ENCODE data around the gene SNX4. TPM values are rescaled to one million over a fixed set of nuclear protein-coding genes. Genes with fewer than 3 reads are reported as not detected.

SNX4 gene
- total RNA-seq, 6 experiments from 2014 or later, result 27.4 to 38.4 (median 33.2) TPM

DNA sequence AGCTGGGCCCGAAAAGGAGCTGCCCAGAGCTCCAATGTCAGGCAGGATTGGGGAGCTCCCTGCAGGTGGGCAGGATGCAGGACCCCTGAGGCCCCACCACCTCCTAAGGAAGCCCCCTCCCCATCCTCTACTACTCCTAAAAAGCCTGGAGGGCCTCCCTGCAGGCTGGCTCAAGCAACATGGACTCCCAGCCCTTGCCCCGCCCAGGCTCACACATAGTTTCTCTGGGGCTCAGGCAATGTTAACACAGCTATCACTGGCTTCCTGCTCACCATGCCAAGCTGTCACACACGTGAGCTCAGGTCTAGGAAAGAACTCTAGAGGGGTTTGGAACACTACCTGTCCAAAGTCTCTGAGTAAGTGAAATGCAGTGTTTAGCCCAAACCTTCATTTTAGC lies 79.4 kb downstream of the SNX4 start:
- Histone ChIP-seq H3K27me3 (no peaks in the 10 kb centered on the region), H3K36me3 (no peaks in the 10 kb centered on the region), H3K4me1 (peaks cover 0 to 39% (median 17%) of the 10 kb centered on the region in 4 donors), H3K9me3 (no peaks in the 10 kb centered on the region), H3K4me3 (no peak overlapping the region), H3K27ac (peak overlapping the region in 2 of 3 donors; percentile 31 to 51)
- intact Hi-C loops (cut with DNase I), result no loop called here
- DNase-seq, result peak; percentile 77 to 82 (median 80)
- WGBS (ENCODE audit: insufficient coverage, low coverage, low lambda C conversion rate, missing lambda C conversion rate), result 0% methylated on average over 1 of the region's 3 CpGs
- TF ChIP-seq, protein P1, sequence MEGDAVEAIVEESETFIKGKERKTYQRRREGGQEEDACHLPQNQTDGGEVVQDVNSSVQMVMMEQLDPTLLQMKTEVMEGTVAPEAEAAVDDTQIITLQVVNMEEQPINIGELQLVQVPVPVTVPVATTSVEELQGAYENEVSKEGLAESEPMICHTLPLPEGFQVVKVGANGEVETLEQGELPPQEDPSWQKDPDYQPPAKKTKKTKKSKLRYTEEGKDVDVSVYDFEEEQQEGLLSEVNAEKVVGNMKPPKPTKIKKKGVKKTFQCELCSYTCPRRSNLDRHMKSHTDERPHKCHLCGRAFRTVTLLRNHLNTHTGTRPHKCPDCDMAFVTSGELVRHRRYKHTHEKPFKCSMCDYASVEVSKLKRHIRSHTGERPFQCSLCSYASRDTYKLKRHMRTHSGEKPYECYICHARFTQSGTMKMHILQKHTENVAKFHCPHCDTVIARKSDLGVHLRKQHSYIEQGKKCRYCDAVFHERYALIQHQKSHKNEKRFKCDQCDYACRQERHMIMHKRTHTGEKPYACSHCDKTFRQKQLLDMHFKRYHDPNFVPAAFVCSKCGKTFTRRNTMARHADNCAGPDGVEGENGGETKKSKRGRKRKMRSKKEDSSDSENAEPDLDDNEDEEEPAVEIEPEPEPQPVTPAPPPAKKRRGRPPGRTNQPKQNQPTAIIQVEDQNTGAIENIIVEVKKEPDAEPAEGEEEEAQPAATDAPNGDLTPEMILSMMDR (IDR thresholded peaks at IDR 0.05), result no peak
- TF ChIP-seq POLR2A (IDR thresholded peaks at IDR 0.05), result no peak
- peak; percentile 68 to 85 (median 81) for ATAC-seq

DNA sequence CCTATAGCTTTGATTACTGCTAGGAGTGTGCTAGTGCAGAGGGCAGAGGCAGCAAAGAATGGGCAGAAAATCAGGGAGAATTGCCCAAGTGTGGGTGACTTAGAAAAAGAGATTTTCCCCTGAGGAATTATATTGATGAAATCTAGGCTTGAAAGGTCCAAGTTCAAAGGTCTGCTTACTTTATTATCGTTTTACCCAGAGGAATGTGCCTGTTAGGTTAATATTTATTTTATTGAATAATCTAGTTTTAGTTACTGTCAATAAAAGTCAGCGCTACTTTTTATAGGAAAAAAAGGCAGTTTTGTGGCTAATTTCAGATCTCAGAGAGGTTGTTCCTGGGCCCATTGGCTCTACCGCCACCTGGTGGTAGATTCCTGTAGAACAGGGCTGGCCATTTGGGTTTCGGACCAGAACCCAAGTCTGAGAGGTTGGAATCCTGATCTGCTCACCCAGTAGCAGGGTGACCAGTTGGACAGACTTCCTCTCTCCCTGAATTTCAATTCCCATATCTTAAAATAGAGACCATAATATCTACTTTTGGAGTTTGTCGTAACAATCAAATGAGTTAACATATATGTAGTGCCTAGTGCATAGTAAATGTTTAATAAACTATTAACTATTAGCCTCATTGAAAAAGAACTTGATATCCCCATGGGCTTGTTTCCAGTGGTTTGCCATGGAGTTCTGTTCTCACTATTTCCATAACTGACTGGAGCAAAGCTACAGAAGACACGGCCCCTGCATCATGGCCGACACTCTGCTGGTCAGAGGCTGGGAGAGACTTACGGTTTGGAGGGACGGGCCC lies 82.2 kb downstream of the SNX4 start:
- Histone ChIP-seq H3K4me1 (peaks cover 0 to 39% (median 17%) of the 10 kb centered on the region in 4 donors), H3K9me3 (no peaks in the 10 kb centered on the region), H3K27me3 (no peaks in the 10 kb centered on the region), H3K36me3 (no peaks in the 10 kb centered on the region), H3K4me3 (no peak overlapping the region), H3K27ac (peak overlapping the region; percentile 3 to 70 (median 56))
- ATAC-seq (peak; percentile 82 to 88 (median 84)), DNase-seq (peak; percentile 53 to 84 (median 71))
- intact Hi-C loops (cut with DNase I), result loop anchor here in 1 of 2 donors (10.0 kb wide), 1 partner anchor 423 kb away; no protein-coding TSS in a partner anchor
- 20% methylated on average over 9 of the region's 9 CpGs for WGBS (ENCODE audit: insufficient coverage, low coverage, low lambda C conversion rate, missing lambda C conversion rate)
- no peak for TF ChIP-seq POLR2A (IDR thresholded peaks at IDR 0.05)
- TF ChIP-seq, protein P1 (IDR thresholded peaks at IDR 0.05), result peak; percentile 94 to 100 (median 99)

DNA sequence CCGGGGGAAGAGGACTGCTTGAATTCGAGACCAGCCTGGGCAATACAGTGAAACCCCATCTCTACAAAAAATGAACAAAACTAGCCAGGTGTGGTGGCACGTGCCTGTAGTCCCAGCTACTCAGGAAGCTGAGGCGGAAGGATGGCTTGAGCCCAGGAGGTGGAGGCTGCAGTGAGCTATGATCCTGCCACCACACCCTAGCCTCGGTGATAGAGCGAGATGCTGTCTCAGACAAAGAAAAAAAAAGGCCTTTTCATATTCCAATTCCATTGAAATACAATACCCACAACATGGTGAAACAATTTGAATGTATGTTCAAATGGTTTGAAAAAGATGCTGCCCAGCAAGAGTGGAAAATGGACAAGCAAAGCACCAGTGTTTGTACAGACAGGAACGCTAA lies 83.1 kb downstream of the SNX4 start:
- no peak for DNase-seq
- TF ChIP-seq POLR2A (IDR thresholded peaks at IDR 0.05), result no peak
- TF ChIP-seq, protein P1 (IDR thresholded peaks at IDR 0.05), result no peak
- Histone ChIP-seq H3K27ac (peak overlapping the region in 2 of 3 donors; percentile 35 to 45), H3K27me3 (no peaks in the 10 kb centered on the region), H3K36me3 (no peaks in the 10 kb centered on the region), H3K9me3 (no peaks in the 10 kb centered on the region), H3K4me3 (no peak overlapping the region), H3K4me1 (peaks cover 0 to 39% (median 17%) of the 10 kb centered on the region in 4 donors)
- intact Hi-C loops (cut with DNase I), result loop anchor here in 1 of 2 donors (10.0 kb wide), 1 partner anchor 422 kb away; no protein-coding TSS in a partner anchor
- ATAC-seq, result no peak
- 59% methylated on average over 5 of the region's 7 CpGs for WGBS (ENCODE audit: insufficient coverage, low coverage, low lambda C conversion rate, missing lambda C conversion rate)

DNA sequence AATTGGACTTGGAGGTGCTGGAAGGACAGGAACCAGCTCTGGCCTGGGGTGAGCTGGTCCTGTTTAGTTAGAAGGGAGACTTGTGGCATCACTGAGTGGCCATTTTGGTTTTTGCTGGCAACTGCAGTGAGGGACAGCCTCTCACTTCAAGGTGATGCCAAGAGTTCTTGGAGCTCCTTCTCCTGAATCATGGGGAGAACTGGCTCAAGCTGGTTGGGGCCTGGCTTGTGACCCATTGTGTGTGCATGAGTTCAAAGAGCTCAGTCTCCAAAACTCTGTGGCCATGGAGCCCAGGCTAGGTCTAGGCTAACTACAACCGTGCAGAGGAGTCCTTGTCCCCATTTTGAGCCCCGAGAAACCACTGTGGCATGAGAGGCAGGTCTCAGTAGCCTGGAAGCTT lies 84.8 kb downstream of the SNX4 start:
- H3K36me3 ChIP-seq, result no peaks in the 10 kb centered on the region
- DNase-seq, result no peak
- no peaks in the 10 kb centered on the region for H3K27me3 ChIP-seq
- intact Hi-C loops (cut with DNase I), result loop anchor here in 1 of 2 donors (10.0 kb wide), 1 partner anchor 420 kb away; no protein-coding TSS in a partner anchor
- TF ChIP-seq, protein P1 (IDR thresholded peaks at IDR 0.05), result no peak
- TF ChIP-seq POLR2A (IDR thresholded peaks at IDR 0.05), result no peak
- no peak for ATAC-seq
- H3K27ac ChIP-seq, result no peak overlapping the region
- no peaks in the 10 kb centered on the region for H3K9me3 ChIP-seq
- no CpG with 5 or more reads among the region's 2 CpGs for WGBS (ENCODE audit: insufficient coverage, low coverage, low lambda C conversion rate, missing lambda C conversion rate)
- H3K4me3 ChIP-seq, result no peak overlapping the region
- H3K4me1 ChIP-seq, result peaks cover 0 to 29% (median 13%) of the 10 kb centered on the region in 4 donors

All from right lobe of liver (tissue), 6 donors.